Mucosa of descending colon (tissue), 3 donors: ENCODE data around the gene C2CD4D. TPM values are rescaled to one million over a fixed set of nuclear protein-coding genes. Genes with fewer than 3 reads are reported as not detected.

Source experiments
- ATAC-seq: fragments of 200-7000 bp; cut with Tn5 transposase; one replicate; pipeline ENCODE4 v1.9.1; 2020; ENCODE audit warnings: mild to moderate bottlenecking, moderate library complexity
- DNase-seq, 3 donors: peaks; one replicate each; pipeline ENCODE4 v3.0.0-alpha.2; 2020
- H3K36me3 ChIP-seq: fragments of 200-600 bp; one replicate; pipeline ENCODE4 v1.8.0; 2021; ENCODE audit warnings: low read depth, mild to moderate bottlenecking
- H3K4me1 ChIP-seq: fragments of 200-600 bp; one replicate; pipeline ENCODE4 v1.8.0; 2021; ENCODE audit warnings: low read depth, mild to moderate bottlenecking
- H3K4me3 ChIP-seq: fragments of 200-600 bp; one replicate; pipeline ENCODE4 v1.8.0; 2021; ENCODE audit warnings: mild to moderate bottlenecking
- H3K9me3 ChIP-seq: fragments of 200-600 bp; one replicate; pipeline ENCODE4 v1.8.0; 2021; ENCODE audit warnings: mild to moderate bottlenecking
- CTCF ChIP-seq: fragments of 200-600 bp; IDR thresholded peaks from one replicate; pipeline ENCODE4 v1.8.0; 2022; ENCODE audit warnings: antibody characterized with exemption, mild to moderate bottlenecking
- intact Hi-C, 2 donors: fragments of 100-400 bp; cut with DNase I in 1 of 2; cut with micrococcal nuclease in 1 of 2; formaldehyde crosslinking; loops; one replicate each; pipeline versions ENCODE4 v1.11.0 to v1.11.1; 2022; cut with DNase I, micrococcal nuclease
- total RNA-seq, 3 donors: library from RNA; stranded (reverse); fragmentation: NEBNext Ultra II Directional in 2 of 3; extraction: Animal tissue kit (Norgen Biotek cat#: 25700) in 2 of 3; gene quantifications; one replicate each; pipeline versions ENCODE4 v1.2.1 to v1.2.4, GENCODE V29; 2021 to 2023
- donor health status: DM: no; HTN: no; CAD: no; lungs with moderate emphysema.
- donor health status: DM: no; HTN: no; CAD: no.
- donor health status: DM: no; HTN: yes; CAD: no.

Gene C2CD4D
- total RNA-seq, 3 donors from 2014 or later, result 0.51 to 1.0 (median 0.61) TPM

GRCh38 chr1:151803915-151804314 is 35.7 kb downstream of the C2CD4D start:
- H3K36me3 ChIP-seq, result no peaks in the 10 kb centered on the region
- intact Hi-C loops, result no loop called here

GRCh38 chr1:151803164-151803563 is 36.5 kb downstream of the C2CD4D start:
- no peak for DNase-seq
- TF ChIP-seq CTCF, result no peak
- no peak overlapping the region for H3K4me3 ChIP-seq
- intact Hi-C loops, result no loop called here
- H3K36me3 ChIP-seq, result no peaks in the 10 kb centered on the region
- H3K4me1 ChIP-seq, result no peaks in the 10 kb centered on the region
- no peaks in the 10 kb centered on the region for H3K9me3 ChIP-seq
- no peak for ATAC-seq

More at GRCh38 chr1:151803915-151804314, 35.7 kb downstream of the C2CD4D start:
- H3K9me3 ChIP-seq, result no peaks in the 10 kb centered on the region
- no peak for TF ChIP-seq CTCF
- no peak overlapping the region for H3K4me3 ChIP-seq
- ATAC-seq (no peak), DNase-seq (no peak)
- H3K4me1 ChIP-seq, result no peaks in the 10 kb centered on the region

- DNase-seq, result no peak
- no peaks in the 10 kb centered on the region for H3K36me3 ChIP-seq
- ATAC-seq, result no peak
- H3K9me3 ChIP-seq, result no peaks in the 10 kb centered on the region
- no peak for TF ChIP-seq CTCF
- no peaks in the 10 kb centered on the region for H3K4me1 ChIP-seq
- intact Hi-C loops, result no loop called here
- H3K4me3 ChIP-seq, result no peak overlapping the region
These were observed 37.2 kb downstream of the C2CD4D start for GRCh38 chr1:151802372-151802771.

- H3K36me3 ChIP-seq, result no peaks in the 10 kb centered on the region
- H3K9me3 ChIP-seq, result no peaks in the 10 kb centered on the region
- intact Hi-C loops, result no loop called here
- H3K4me3 ChIP-seq, result no peak overlapping the region
- DNase-seq (no peak), ATAC-seq (no peak)
- no peaks in the 10 kb centered on the region for H3K4me1 ChIP-seq
- no peak for TF ChIP-seq CTCF
These were observed 37.8 kb downstream of the C2CD4D start for GRCh38 chr1:151801846-151802245.

- no peak for ATAC-seq
- no peak for DNase-seq
- intact Hi-C loops, result no loop called here
These were observed 38.3 kb downstream of the C2CD4D start for GRCh38 chr1:151801310-151801820.

More at GRCh38 chr1:151801310-151801820, 38.3 kb downstream of the C2CD4D start:
- no peak overlapping the region for H3K4me3 ChIP-seq
- no peaks in the 10 kb centered on the region for H3K36me3 ChIP-seq
- no peaks in the 10 kb centered on the region for H3K9me3 ChIP-seq
- TF ChIP-seq CTCF, result no peak
- H3K4me1 ChIP-seq, result no peaks in the 10 kb centered on the region
